VCaP (cell line): Measurements from ENCODE around the gene TMEM187.

Experiments
- H3K27ac ChIP-seq: fragments of 450-650 bp; 2 replicates; pipeline ENCODE4 v1.5.1; 2017
- CTCF ChIP-seq: fragments of 450-650 bp; conservative IDR thresholded peaks from 2 replicates; pipeline ENCODE4 v1.5.1; 2017; ENCODE audit warnings: mild to moderate bottlenecking, moderate library complexity

The TMEM187 gene

DNA sequence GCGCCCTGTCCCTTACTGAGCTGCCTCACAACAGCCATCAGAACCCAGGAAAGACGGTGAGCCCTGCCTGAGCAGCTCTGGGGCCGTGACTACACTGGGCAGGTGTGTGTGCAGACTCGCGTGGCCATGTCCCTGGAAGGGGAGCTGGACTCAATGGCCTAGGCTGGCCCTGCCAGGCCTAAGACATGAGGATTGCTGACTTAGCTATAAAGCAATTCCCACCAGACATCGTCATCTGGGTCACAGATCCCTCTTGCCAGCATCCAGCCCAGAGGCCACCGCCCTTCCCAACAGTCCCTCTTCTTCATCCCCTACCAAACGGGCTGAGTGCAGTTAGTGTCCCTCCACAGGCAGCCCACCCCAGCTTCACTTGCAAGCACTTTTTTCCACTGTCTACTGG is 41.4 kb upstream of the TMEM187 start:
- TF ChIP-seq CTCF = no peak
- H3K27ac ChIP-seq = peak overlapping the region; percentile 91

- H3K27ac ChIP-seq = peak overlapping the region; percentile 91
- TF ChIP-seq CTCF = no peak
These were observed 40.8 kb upstream of the TMEM187 start for GRCh38 chrX:153931748-153932147.

GRCh38 chrX:153932220-153932915 is 40.2 kb upstream of the TMEM187 start:
- H3K27ac ChIP-seq = peak overlapping the region; percentile 81; the same call in 1 of the 2 replicates
- no peak for TF ChIP-seq CTCF

- no peak for TF ChIP-seq CTCF
- peak overlapping the region; percentile 81 for H3K27ac ChIP-seq
These were observed 38.8 kb upstream of the TMEM187 start for GRCh38 chrX:153933748-153934147.

GRCh38 chrX:153934148-153934761 is 38.3 kb upstream of the TMEM187 start:
- peak overlapping the region; percentile 81 for H3K27ac ChIP-seq
- TF ChIP-seq CTCF = no peak

DNA sequence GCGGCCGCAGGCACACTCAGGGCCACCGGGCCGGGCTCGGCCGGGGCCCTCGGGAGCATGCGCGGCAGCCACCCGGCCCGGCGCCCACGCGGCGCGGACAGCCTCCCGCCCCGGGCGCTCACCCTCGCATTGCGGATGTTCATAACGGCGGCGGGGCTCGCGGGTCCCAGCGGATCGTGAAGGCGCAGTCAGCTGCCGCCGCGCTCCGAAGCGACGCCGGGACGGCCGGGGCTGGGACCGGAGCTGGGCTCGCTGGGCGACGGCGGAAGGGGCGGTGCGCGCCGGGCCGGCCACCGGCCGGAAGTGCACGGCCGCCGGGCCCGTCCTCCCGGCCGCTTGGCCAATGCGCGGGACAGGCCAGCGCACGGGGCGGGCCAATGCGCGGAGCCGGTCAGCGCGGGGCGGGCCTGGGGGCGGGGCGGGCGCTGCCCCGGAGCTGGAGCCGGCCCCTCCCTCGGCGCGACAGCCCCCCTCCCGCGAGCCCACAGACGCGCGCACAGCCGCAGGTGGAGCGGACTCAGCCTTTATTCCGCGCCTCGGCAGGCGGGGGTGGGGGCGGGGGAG is 37.7 kb upstream of the TMEM187 start, which contains the start of gene NAA10:
NAA10 (minus strand) TSS at position 276 of the 564 bp plus-strand sequence; CDS start at position 143, 133 bp downstream.
- H3K27ac ChIP-seq = peak within 1 kb of the TSS; percentile 81
- TF ChIP-seq CTCF = no peak

- TF ChIP-seq CTCF = no peak
- peak overlapping the region; percentile 81 for H3K27ac ChIP-seq
These were observed 37.2 kb upstream of the TMEM187 start for GRCh38 chrX:153935326-153935851.
